Small intestine (tissue), 16 donors: ENCODE results near the gene WIF1. TPM values are rescaled to one million over a fixed set of nuclear protein-coding genes. Genes with fewer than 3 reads are reported as not detected.

ENCODE experiments used
- DNase-seq, 2 donors: peaks; one replicate each; pipeline versions ENCODE4 v3.0.0 to v3.0.0-alpha.2; 2013
- FAIRE-seq: peaks from 2 replicates; lab custom pipeline; 2012; peaks lifted over from hg19 to GRCh38; lab: Jason Lieb, UNC
- H3K27ac ChIP-seq, 3 donors: one replicate each; pipeline ENCODE4 v1.5.1; 2013; ENCODE audit warnings: low read length in 2 of 3, mild to moderate bottlenecking in 2 of 3, control low read depth in 1 of 3, inconsistent platforms in 1 of 3, low read depth in 1 of 3, moderate library complexity in 1 of 3
- H3K27me3 ChIP-seq, 3 donors: one replicate each; pipeline ENCODE4 v1.6.1; 2013; ENCODE audit warnings: low read length in 3 of 3, inconsistent platforms in 1 of 3; ENCODE audit not compliant: control insufficient read depth in 3 of 3, insufficient read depth in 3 of 3
- H3K36me3 ChIP-seq, 3 donors: one replicate each; pipeline ENCODE4 v1.6.1; 2013; ENCODE audit warnings: low read length in 3 of 3, inconsistent platforms in 1 of 3, low read depth in 1 of 3, mild to moderate bottlenecking in 1 of 3, moderate library complexity in 1 of 3; ENCODE audit not compliant: control insufficient read depth in 3 of 3, insufficient read depth in 2 of 3
- H3K4me1 ChIP-seq, 3 donors: one replicate each; pipeline ENCODE4 v1.6.1; 2013; ENCODE audit warnings: low read length in 2 of 3, inconsistent platforms in 1 of 3, low read depth in 1 of 3, mild to moderate bottlenecking in 1 of 3, moderate library complexity in 1 of 3; ENCODE audit not compliant: control insufficient read depth in 3 of 3, insufficient read depth in 2 of 3
- H3K4me3 ChIP-seq, 3 donors: one replicate each; pipeline ENCODE4 v1.5.1; 2013; ENCODE audit warnings: low read length in 3 of 3, control low read depth in 1 of 3, inconsistent platforms in 1 of 3, low read depth in 1 of 3, mild to moderate bottlenecking in 1 of 3, moderate library complexity in 1 of 3
- H3K9me3 ChIP-seq, 2 donors: one replicate each; pipeline ENCODE4 v1.6.1; 2013; ENCODE audit warnings: low read depth in 1 of 2, low read length in 1 of 2; ENCODE audit not compliant: control insufficient read depth in 2 of 2, insufficient read depth in 1 of 2
- WGBS, 3 donors: extraction: QIAGEN DNeasy Blood & Tissue Kit; methylation state at CpG; one replicate each; pipeline ENCODE4 v1.1.7; 2013; 5-methylcytosine and 5-hydroxymethylcytosine counted together
- long read RNA-seq, 10 donors: transcript quantifications; one replicate each; lab custom pipeline, GENCODE V29; 2026
- polyA plus RNA-seq, 4 donors: library from polyadenylated mRNA; stranded (reverse) in 3 of 4; unstranded in 1 of 4; fragments of 200-250 nt in 3 of 4; fragments of 120-200 nt in 1 of 4; gene quantifications; one replicate each; pipeline versions ENCODE4 v1.2.1 to v1.2.3, GENCODE V29; 2013
- donor health status: healthy with polysubstance abuse.
- donor health status: control.
- donor health status: control.
- donor health status: Bipolar disorder and iron deficiency.
- donor health status: healthy.

The WIF1 gene, protein sequence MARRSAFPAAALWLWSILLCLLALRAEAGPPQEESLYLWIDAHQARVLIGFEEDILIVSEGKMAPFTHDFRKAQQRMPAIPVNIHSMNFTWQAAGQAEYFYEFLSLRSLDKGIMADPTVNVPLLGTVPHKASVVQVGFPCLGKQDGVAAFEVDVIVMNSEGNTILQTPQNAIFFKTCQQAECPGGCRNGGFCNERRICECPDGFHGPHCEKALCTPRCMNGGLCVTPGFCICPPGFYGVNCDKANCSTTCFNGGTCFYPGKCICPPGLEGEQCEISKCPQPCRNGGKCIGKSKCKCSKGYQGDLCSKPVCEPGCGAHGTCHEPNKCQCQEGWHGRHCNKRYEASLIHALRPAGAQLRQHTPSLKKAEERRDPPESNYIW
- 1 to 10 TPM in 1 of 4 donors, under 1 TPM in 1, not detected in 2; 0.30 to 4.6 TPM for polyA plus RNA-seq
- long read RNA-seq, donor 1, transcript WIF1-201 (10 exons, 2,238 nt): major isoform, 9 of 9 reads
- long read RNA-seq, donor 1, partial matches to known transcripts: 0 of 9 reads
- long read RNA-seq, donor 1, other reads (novel, unspliced or antisense): 0 of 9 reads
- long read RNA-seq, donor 2: 0 reads
- long read RNA-seq, donor 3, partial matches to known transcripts: 5 of 10 reads
- long read RNA-seq, donor 3, other reads (novel, unspliced or antisense): 0 of 10 reads
- long read RNA-seq, donor 4: 0 reads
- long read RNA-seq, donor 5, partial matches to known transcripts: 0 of 2 reads
- long read RNA-seq, donor 5, other reads (novel, unspliced or antisense): 0 of 2 reads
- long read RNA-seq, donor 6, partial matches to known transcripts: 0 of 1 reads
- long read RNA-seq, donor 6, other reads (novel, unspliced or antisense): 0 of 1 reads
- long read RNA-seq, donor 7: 0 reads
- long read RNA-seq, donor 8, partial matches to known transcripts: 0 of 1 reads
- long read RNA-seq, donor 8, other reads (novel, unspliced or antisense): 0 of 1 reads
- long read RNA-seq, donor 9, partial matches to known transcripts: 0 of 4 reads
- long read RNA-seq, donor 9, other reads (novel, unspliced or antisense): 0 of 4 reads
- long read RNA-seq, donor 10, transcript WIF1-201 (10 exons, 2,238 nt): major isoform, 15 of 15 reads
- long read RNA-seq, donor 10, partial matches to known transcripts: 0 of 15 reads
- long read RNA-seq, donor 10, other reads (novel, unspliced or antisense): 0 of 15 reads

DNA sequence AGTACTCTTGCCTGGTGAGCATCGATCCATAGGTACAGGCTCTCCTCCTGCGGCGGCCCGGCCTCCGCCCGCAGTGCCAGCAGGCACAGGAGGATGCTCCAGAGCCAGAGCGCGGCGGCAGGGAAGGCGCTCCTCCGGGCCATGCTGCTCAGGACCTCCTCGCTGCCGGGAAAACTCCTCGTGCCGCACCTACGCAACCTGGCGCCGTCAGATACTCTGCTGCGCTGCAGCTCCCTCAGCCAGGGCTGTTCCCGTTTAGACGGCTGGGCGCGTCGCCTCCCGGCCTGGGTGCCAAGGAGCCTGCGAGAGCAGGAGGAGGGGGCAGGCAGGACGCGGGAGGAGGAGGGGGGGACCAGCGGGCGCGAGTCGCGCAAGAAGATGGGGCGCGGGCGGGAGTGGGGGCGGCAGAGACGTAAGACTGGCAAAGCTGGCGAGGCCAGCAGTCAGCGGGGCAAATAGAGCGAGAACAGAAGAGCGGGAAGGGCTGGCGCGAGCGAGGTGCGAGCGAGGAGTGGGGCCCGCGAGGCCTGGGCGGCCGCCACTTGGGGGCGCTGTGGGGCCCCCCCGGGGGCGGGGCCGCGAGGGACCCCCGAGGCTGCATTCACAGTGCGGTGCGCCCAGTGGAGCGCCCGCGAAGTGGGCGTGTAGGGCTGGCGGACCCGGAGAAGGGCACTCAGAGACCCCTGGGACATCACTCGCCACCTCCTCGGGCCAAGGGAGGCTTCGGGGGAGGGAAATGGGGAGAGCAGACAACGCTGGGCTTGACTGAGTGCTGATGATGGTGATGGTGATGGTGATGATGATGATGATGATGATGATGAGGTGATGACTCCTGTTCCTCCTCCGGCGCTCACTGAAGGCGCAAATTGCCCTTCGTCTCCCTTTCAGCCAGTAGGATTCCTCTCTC, at the start of gene WIF1:
TSS of gene WIF1 (minus strand) at position 257 of the 907 bp plus-strand sequence. CDS start at position 143, 114 bp downstream.
- Histone ChIP-seq H3K27me3 (peaks cover 4 to 33% (median 16%) of the 10 kb centered on the region in 3 donors), H3K36me3 (no peaks in the 10 kb centered on the region), H3K9me3 (no peaks in the 10 kb centered on the region), H3K27ac (no peak within 1 kb of the TSS), H3K4me1 (no peaks in the 10 kb centered on the region), H3K4me3 (peak within 1 kb of the TSS in 2 of 3 donors; percentile 38 to 39)
- FAIRE-seq (no peak), DNase-seq (peak; percentile 22 to 62)
- WGBS, 3 donors: 6 to 17% (median 13%) methylated on average over 55 to 73 of the region's 73 CpGs

DNA sequence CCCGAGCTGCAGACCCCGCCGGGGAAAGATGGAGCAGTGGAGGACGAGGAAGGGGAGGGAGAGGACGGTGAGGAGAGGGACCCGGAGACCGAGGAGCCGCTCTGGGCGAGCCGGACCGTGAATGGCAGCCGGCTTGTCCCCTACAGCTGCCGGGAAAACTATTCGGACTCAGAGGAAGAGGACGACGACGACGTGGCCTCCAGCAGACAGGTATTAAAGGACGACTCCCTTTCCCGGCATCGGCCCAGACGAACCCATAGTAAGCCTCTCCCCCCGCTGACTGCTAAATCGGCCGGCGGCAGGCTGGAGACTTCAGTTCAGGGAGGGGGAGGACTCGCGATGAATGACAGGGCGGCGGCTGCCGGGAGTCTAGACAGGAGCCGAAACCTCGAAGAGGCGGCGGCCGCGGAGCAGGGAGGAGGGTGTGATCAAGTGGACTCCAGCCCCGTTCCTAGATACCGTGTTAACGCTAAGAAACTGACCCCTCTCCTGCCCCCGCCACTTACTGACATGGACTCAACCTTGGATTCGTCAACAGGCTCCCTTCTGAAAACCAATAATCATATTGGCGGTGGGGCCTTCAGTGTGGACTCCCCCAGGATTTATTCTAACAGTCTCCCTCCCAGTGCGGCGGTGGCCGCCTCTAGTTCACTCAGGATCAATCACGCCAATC, 49.2 kb upstream of the WIF1 start:
- H3K4me1 ChIP-seq: peaks cover 2 to 12% (median 3%) of the 10 kb centered on the region in 3 donors
- peak overlapping the region; percentile 90 to 98 (median 97) for H3K27ac ChIP-seq
- FAIRE-seq (no peak), DNase-seq (peak; percentile 88 to 91)
- no peaks in the 10 kb centered on the region for H3K9me3 ChIP-seq
- WGBS, 3 donors: 0 to 1% (median 0%) methylated on average over 35 to 47 of the region's 47 CpGs
- peak overlapping the region; percentile 88 to 94 (median 90) for H3K4me3 ChIP-seq
- no peaks in the 10 kb centered on the region for H3K27me3 ChIP-seq
- H3K36me3 ChIP-seq: no peaks in the 10 kb centered on the region

DNA sequence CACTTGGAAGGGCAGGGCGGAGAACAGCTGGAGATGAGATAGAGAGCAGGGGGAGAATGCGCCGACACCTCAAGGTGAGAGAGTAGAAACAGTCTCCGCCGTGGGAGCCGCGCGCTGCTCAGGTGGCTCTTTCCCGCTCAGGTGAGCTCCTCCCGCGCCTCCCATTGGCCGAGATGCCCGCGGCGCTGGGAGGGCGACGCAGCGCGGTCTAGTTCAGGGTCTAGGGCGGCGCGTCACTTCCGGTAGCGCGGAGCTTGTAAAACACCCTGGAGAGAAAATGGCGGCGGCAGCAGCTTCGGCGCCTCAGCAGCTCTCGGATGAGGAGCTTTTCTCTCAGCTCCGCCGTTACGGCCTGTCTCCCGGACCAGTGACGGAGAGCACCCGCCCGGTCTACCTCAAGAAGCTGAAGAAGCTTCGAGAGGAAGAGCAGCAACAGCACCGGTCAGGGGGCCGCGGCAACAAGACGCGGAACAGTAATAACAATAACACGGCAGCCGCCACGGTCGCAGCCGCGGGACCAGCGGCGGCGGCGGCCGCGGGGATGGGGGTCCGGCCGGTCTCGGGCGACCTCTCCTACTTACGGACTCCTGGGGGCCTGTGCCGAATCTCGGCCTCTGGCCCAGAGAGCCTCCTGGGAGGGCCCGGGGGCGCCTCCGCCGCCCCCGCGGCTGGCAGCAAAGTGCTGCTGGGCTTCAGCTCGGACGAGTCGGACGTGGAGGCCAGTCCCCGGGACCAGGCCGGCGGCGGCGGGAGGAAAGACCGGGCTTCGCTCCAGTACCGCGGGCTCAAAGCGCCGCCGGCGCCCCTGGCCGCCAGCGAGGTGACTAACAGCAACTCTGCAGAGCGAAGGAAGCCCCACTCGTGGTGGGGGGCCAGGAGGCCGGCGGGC, 48.5 kb upstream of the WIF1 start, which contains the start of gene LEMD3:
TSS of gene LEMD3 (plus strand) at position 264 of the 889 bp plus-strand sequence. CDS start at position 278, 14 bp downstream.
- DNase-seq: peak; percentile 99
- H3K27me3 ChIP-seq: no peaks in the 10 kb centered on the region
- H3K27ac ChIP-seq: peak within 1 kb of the TSS; percentile 90 to 98 (median 97)
- H3K4me3 ChIP-seq: peak within 1 kb of the TSS; percentile 88 to 94 (median 90)
- peaks cover 0 to 12% (median 3%) of the 10 kb centered on the region in 3 donors for H3K4me1 ChIP-seq
- no peak for FAIRE-seq
- WGBS, 3 donors: 0 to 1% (median 1%) methylated on average over 86 to 91 of the region's 91 CpGs
- no peaks in the 10 kb centered on the region for H3K36me3 ChIP-seq
- H3K9me3 ChIP-seq: no peaks in the 10 kb centered on the region

DNA sequence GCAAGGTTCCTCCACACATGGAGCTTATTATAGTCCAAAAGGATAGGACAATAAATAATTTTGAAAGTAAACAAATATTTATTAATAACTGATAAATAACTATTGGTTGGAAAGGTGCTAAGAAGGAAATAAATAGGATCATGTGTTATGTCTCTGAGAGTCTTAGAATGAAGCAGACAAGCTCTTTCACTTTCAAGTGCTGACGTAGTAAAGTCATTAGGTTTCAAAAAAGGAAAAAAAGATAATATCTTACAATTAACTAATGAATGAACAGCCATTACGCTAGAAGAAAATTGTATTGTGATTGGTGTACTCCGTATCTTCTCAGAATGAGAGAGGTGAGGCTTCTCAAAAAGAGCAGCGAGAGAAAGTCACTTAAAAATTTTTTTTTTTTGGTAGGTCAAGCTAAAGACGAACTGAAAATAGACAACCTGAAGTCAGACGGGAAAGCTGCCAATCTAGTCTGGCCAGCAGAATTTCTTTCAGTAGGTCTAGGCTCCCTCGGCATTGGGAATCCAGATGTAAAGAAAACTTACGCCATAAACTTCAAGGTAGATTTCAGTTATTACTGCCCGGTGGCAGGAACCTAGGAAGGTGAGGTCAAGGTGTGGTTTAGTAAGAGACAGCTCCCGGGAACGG, 47.7 kb upstream of the WIF1 start:
- DNase-seq: peak in 1 of 2 donors; percentile 39
- Histone ChIP-seq H3K9me3 (no peaks in the 10 kb centered on the region), H3K27ac (peak overlapping the region; percentile 90 to 98 (median 97)), H3K4me3 (peak overlapping the region; percentile 88 to 94 (median 90)), H3K36me3 (no peaks in the 10 kb centered on the region), H3K4me1 (peaks cover 0 to 12% (median 3%) of the 10 kb centered on the region in 3 donors), H3K27me3 (no peaks in the 10 kb centered on the region)
- no peak for FAIRE-seq
- 4 to 9% (median 4%) methylated on average over 11 of the region's 11 CpGs for WGBS, 3 donors

DNA sequence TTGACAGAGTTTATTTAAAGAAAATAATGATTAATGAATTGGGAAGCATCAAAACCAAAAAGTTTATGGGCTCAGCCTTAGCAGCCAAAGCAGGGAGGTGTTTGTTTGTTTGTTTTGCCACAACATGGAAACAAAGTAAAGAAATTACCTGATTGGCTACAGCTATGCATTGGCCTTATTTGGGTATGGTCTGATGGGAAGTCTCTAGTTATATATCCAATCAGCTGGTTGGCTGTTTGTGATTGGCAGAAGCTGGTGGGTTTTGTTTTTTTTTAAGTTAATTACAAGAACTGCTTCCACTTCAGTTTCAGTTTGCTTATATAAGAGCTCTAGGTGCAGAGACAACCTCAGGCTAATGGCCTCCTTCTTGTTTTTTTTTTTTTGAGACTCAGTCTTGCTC, 43.7 kb upstream of the WIF1 start:
- Histone ChIP-seq H3K27ac (no peak overlapping the region), H3K36me3 (no peaks in the 10 kb centered on the region), H3K9me3 (no peaks in the 10 kb centered on the region), H3K27me3 (no peaks in the 10 kb centered on the region), H3K4me1 (no peaks in the 10 kb centered on the region), H3K4me3 (no peak overlapping the region)
- DNase-seq (no peak), FAIRE-seq (no peak)

DNA sequence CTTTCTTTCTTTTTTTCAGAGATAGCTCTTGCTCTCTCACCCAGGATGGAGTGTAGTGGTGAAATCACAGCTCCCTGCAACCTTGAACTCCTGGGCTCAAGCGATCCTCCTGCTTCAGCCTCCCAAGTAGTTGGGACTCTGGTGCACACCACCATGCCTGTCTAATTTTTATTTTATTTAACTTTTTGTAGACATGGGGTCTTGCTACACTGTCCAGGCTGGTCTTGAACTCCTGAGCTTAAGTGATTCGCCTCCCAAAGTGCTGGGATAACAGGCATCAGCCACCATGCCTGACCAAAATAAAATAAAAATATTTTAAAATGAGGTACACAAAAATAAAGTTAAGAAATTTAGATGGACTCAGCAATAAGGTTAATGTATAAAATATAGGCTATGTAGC, 43.1 kb upstream of the WIF1 start:
- H3K27me3 ChIP-seq: no peaks in the 10 kb centered on the region
- no peaks in the 10 kb centered on the region for H3K9me3 ChIP-seq
- DNase-seq (no peak), FAIRE-seq (no peak)
- H3K4me1 ChIP-seq: no peaks in the 10 kb centered on the region
- no peak overlapping the region for H3K4me3 ChIP-seq
- H3K27ac ChIP-seq: no peak overlapping the region
- 97 to 98% (median 98%) methylated on average over 2 of the region's 2 CpGs for WGBS, 3 donors
- H3K36me3 ChIP-seq: no peaks in the 10 kb centered on the region
